Gastrocnemius medialis (tissue), 4 donors: ENCODE data around the gene SF3B6.

ENCODE experiments used
- CTCF ChIP-seq, 5 experiments: fragments of 450-650 bp in 3 of 5; fragments of 200-600 bp in 2 of 5; sonication (generic) in 2 of 5; IDR thresholded peaks in 4 of 5; conservative IDR thresholded peaks in 1 of 5; 1 replicate in 4 of 5; 2 replicates in 1 of 5; pipeline ENCODE4 v1.5.1; 2016 to 2019; ENCODE audit warnings: antibody characterized with exemption in 5 of 5, mild to moderate bottlenecking in 3 of 5, moderate library complexity in 3 of 5
- POLR2A ChIP-seq, 2 donors: fragments of 450-650 bp; IDR thresholded peaks; one replicate each; pipeline ENCODE4 v1.6.1; 2017; ENCODE audit warnings: antibody characterized with exemption in 2 of 2, mild to moderate bottlenecking in 2 of 2, moderate library complexity in 2 of 2

GRCh38 chr2:24117902-24118301 is 41.8 kb upstream of the SF3B6 start:
- TF ChIP-seq POLR2A (IDR thresholded peaks at IDR 0.05) = no peak
- TF ChIP-seq CTCF (IDR thresholded peaks at IDR 0.05 in 4 of 5, conservative IDR thresholded peaks at IDR 0.05 in 1 of 5) = no peak
